Colonic mucosa (tissue), 4 donors: ENCODE measurements around the gene KDM4B. TPM values are rescaled to one million over a fixed set of nuclear protein-coding genes. Genes with fewer than 3 reads are reported as not detected.

Experiments used
- DNase-seq: peaks from one replicate; pipeline ENCODE4 v3.0.0-alpha.2; 2020
- H3K27ac ChIP-seq: fragments of 200-600 bp; one replicate; pipeline ENCODE4 v1.8.0; 2021
- H3K27me3 ChIP-seq: fragments of 200-600 bp; one replicate; pipeline ENCODE4 v1.8.0; 2021
- H3K36me3 ChIP-seq: fragments of 200-600 bp; one replicate; pipeline ENCODE4 v1.8.0; 2021
- H3K4me1 ChIP-seq: fragments of 200-600 bp; one replicate; pipeline ENCODE4 v1.8.0; 2021; ENCODE audit warnings: mild to moderate bottlenecking
- H3K4me3 ChIP-seq: fragments of 200-600 bp; one replicate; pipeline ENCODE4 v1.8.0; 2021
- H3K9ac ChIP-seq, 2 donors: one replicate each; pipeline ENCODE4 v1.7.0; 2013; ENCODE audit warnings: control low read depth in 2 of 2, low read depth in 2 of 2, low read length in 2 of 2
- H3K9me3 ChIP-seq: fragments of 200-600 bp; one replicate; pipeline ENCODE4 v1.8.0; 2021
- intact Hi-C: fragments of 100-400 bp; cut with DNase I; formaldehyde crosslinking; loops from one replicate; pipeline ENCODE4 v1.14.1; 2022
- total RNA-seq, 2 donors: library from RNA; stranded (reverse); fragmentation: NEBNext Ultra II Directional in 1 of 2; extraction: Animal tissue kit (Norgen Biotek cat#: 25700) in 1 of 2; gene quantifications; one replicate each; pipeline ENCODE4 v1.2.1, GENCODE V29; 2021
- TF ChIP-seq, protein P1 (sequence below): fragments of 200-600 bp; IDR thresholded peaks from one replicate; pipeline ENCODE4 v1.8.0; 2022; ENCODE audit warnings: antibody characterized with exemption, mild to moderate bottlenecking
- donor health status: healthy.
- donor health status: DM: no; HTN: no; CAD: no.
- donor health status: DM: no; HTN: no; CAD: no.

Gene KDM4B
- total RNA-seq = 10 to 100 TPM; 35.2 to 52.9 TPM

DNA sequence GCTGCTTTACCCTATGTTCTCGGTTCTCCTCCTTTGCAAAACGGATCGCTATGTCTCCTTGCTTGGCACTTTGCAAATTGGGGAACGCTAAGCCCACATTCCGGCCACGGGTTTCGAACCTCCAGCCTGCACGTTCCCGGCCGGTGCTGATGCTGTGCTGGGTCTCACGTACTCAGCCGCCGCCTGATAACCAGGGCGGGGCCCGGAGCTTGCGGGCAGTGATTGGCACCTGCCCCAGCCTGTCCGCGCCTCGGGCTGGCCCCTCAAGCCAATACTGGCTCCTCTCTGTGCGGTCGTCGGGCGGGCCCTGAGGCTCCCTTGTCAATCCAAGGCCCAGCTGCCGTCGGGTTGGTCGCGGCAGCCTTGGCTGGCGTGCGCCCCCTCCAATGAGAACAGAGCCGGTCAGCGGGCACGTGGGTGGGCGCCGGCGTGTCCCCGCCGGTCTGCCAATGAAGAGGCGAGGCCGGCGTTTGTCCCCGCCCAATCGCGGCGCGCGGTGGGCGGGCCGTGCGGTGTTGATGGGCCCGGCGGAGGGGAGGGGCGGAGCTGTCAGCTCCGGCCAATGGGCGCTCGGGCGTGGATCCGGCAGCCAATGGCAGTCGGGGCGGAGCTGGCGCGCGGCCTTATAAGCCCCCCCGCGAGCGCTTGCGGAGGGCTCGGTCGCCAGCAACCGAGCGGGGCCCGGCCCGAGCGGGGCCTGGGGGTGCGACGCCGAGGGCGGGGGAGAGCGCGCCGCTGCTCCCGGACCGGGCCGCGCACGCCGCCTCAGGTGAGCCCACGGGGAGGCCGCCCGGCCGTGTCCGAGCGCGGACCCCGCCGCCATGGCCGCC, at the start of gene KDM4B:
Gene KDM4B (plus strand): TSS at position 652 of the 830 bp plus-strand sequence. CDS start 63,778 bp downstream, outside the sequence.
- H3K4me1 ChIP-seq = peaks cover 11% of the 10 kb centered on the region
- H3K36me3 ChIP-seq = no peaks in the 10 kb centered on the region
- peak within 1 kb of the TSS; percentile 59 for H3K4me3 ChIP-seq
- TF ChIP-seq, protein P1, sequence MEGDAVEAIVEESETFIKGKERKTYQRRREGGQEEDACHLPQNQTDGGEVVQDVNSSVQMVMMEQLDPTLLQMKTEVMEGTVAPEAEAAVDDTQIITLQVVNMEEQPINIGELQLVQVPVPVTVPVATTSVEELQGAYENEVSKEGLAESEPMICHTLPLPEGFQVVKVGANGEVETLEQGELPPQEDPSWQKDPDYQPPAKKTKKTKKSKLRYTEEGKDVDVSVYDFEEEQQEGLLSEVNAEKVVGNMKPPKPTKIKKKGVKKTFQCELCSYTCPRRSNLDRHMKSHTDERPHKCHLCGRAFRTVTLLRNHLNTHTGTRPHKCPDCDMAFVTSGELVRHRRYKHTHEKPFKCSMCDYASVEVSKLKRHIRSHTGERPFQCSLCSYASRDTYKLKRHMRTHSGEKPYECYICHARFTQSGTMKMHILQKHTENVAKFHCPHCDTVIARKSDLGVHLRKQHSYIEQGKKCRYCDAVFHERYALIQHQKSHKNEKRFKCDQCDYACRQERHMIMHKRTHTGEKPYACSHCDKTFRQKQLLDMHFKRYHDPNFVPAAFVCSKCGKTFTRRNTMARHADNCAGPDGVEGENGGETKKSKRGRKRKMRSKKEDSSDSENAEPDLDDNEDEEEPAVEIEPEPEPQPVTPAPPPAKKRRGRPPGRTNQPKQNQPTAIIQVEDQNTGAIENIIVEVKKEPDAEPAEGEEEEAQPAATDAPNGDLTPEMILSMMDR = no peak
- intact Hi-C loops = loop anchor here (5.0 kb wide), 1 partner anchor 96 kb away; no protein-coding TSS in a partner anchor
- peak within 1 kb of the TSS; percentile 66 to 81 for H3K9ac ChIP-seq
- peak within 1 kb of the TSS; percentile 7 for H3K27ac ChIP-seq
- no peaks in the 10 kb centered on the region for H3K27me3 ChIP-seq
- DNase-seq = peak; percentile 99
- no peaks in the 10 kb centered on the region for H3K9me3 ChIP-seq

DNA sequence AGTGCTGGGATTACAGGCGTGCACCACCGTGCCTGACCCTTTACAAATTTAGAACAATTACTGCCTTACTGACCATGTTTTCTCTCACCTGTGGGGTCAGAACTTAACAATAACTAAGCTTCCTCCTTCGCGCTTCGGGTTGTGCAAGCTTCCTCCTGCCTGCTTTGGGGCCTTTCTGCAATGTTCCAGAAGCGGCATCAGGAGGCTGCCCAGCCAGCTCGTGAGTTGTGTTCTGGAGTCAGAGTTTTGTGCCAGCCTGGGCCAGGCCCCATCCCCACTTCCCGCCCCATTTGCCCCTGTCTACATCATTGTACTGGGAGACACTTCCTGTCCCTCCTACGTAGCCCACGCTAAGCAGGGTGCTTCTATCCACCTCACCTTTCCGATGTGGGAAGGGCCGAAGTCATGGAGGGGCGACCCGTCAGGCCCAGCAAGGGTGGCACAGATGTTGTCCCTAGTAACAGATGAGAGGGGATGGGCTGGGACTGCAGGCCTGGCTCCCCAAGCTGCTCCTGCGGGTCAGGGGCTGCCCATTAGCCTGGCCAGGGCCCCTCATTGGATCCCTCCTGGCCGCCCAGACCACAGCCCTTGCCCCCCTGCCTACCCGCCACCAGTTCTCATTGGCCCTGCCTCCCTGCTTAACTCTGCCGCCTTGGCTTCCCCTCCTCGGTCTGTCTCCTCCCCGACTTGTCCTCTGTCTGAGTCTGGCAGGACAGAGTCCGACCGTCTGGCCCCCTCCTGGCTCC, 46.2 kb upstream of the KDM4B start:
- Histone ChIP-seq H3K27me3 (no peaks in the 10 kb centered on the region), H3K4me1 (no peaks in the 10 kb centered on the region), H3K9me3 (no peaks in the 10 kb centered on the region), H3K36me3 (no peaks in the 10 kb centered on the region), H3K27ac (no peak overlapping the region), H3K4me3 (no peak overlapping the region), H3K9ac (no peak overlapping the region)
- TF ChIP-seq, protein P1 = no peak
- no peak for DNase-seq
- intact Hi-C loops = no loop called here

DNA sequence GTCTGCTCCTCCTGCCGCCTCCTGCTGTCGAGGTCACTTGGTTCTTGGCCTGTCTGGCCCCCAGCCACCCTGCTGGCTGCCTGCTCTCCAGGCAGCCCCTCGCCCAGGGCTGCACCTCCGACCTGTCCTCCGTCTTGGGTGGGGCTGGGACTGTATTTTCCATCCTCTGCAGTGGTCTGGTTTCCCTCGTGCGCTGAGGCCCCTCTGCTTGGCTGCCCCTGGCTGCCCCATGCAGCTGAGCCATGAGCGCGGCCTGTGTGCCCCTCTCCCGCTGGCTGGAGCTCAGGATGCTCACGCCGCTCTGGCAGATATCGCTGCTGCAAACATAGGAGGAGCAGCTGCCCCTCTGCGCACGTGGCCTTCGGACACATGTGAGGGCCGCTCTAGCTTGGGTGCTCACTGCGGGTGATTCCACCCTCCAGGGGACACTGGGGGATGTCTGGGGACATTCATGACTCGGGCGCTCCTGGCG, 45.6 kb upstream of the KDM4B start:
- TF ChIP-seq, protein P1 = no peak
- intact Hi-C loops = no loop called here

DNA sequence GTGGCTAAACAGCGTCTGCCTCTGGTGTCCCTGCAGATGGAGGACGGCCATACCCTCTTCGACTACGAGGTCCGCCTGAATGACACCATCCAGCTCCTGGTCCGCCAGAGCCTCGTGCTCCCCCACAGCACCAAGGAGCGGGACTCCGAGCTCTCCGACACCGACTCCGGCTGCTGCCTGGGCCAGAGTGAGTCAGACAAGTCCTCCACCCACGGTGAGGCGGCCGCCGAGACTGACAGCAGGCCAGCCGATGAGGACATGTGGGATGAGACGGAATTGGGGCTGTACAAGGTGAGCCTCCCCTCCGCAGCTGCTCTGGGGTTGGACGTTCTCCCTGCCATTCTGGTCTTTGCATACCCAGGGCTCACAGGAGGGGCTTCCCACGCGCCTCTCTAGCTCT, 39.7 kb upstream of the KDM4B start:
- DNase-seq = no peak
- no peak overlapping the region for H3K9ac ChIP-seq
- H3K4me1 ChIP-seq = no peaks in the 10 kb centered on the region
- TF ChIP-seq, protein P1 = no peak
- no peak overlapping the region for H3K27ac ChIP-seq
- H3K36me3 ChIP-seq = no peaks in the 10 kb centered on the region
- no peaks in the 10 kb centered on the region for H3K27me3 ChIP-seq
- intact Hi-C loops = no loop called here
- H3K9me3 ChIP-seq = no peaks in the 10 kb centered on the region
- no peak overlapping the region for H3K4me3 ChIP-seq

More for the DNA sequence above, 45.6 kb upstream of the KDM4B start:
- Histone ChIP-seq H3K4me3 (no peak overlapping the region), H3K9ac (no peak overlapping the region), H3K27me3 (no peaks in the 10 kb centered on the region), H3K4me1 (no peaks in the 10 kb centered on the region), H3K36me3 (no peaks in the 10 kb centered on the region), H3K27ac (no peak overlapping the region), H3K9me3 (no peaks in the 10 kb centered on the region)
- no peak for DNase-seq

DNA sequence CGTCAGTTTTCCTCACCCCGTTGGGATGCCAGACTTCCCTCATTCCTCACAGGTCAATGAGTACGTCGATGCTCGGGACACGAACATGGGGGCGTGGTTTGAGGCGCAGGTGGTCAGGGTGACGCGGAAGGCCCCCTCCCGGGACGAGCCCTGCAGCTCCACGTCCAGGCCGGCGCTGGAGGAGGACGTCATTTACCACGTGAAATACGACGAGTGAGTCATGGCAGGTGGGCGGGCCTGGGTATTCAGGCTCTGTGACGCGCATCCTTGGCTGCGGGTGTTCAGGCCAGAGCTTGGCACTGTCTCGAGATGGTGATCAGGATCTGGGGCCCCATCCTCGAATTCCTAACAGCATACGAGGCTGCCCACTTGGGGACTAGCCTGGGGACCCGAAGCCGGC, 38.2 kb upstream of the KDM4B start:
- Histone ChIP-seq H3K9ac (no peak overlapping the region), H3K27ac (no peak overlapping the region), H3K36me3 (no peaks in the 10 kb centered on the region), H3K27me3 (no peaks in the 10 kb centered on the region), H3K9me3 (no peaks in the 10 kb centered on the region), H3K4me1 (no peaks in the 10 kb centered on the region), H3K4me3 (no peak overlapping the region)
- intact Hi-C loops = no loop called here
- no peak for DNase-seq
- TF ChIP-seq, protein P1 = no peak
